SK-N-SH (cell line): Measurements from ENCODE around the gene GALNT1.

Experiments used
- CTCF ChIP-seq: fragments of 200-600 bp; sonication (generic); IDR thresholded peaks from 2 replicates; pipeline ENCODE4 v1.6.1; 2017; ENCODE audit warnings: antibody characterized with exemption, mild to moderate bottlenecking, moderate library complexity
- EP300 ChIP-seq, 2 experiments: IDR thresholded peaks; 2 replicates each; pipeline versions ENCODE4 v1.4.0 to v1.6.1; 2012; ENCODE audit warnings: borderline replicate concordance in 1 of 2, low read depth in 1 of 2, low read length in 1 of 2
- FOXM1 ChIP-seq: IDR thresholded peaks from 2 replicates; pipeline ENCODE4 v1.4.0; 2012; ENCODE audit warnings: low read depth, mild to moderate bottlenecking
- MAX ChIP-seq: IDR thresholded peaks from 2 replicates; pipeline ENCODE4 v1.4.0; 2012; ENCODE audit warnings: low read depth
- MXI1 ChIP-seq: IDR thresholded peaks from 2 replicates; pipeline ENCODE4 v1.6.1; 2012; ENCODE audit warnings: mild to moderate bottlenecking, low read depth, low read length, improper control_type of control experiment
- POLR2AphosphoS5 ChIP-seq: IDR thresholded peaks from 2 replicates; pipeline ENCODE4 v1.6.1; 2012; ENCODE audit warnings: low read depth, low read length
- TF ChIP-seq, protein P1 (sequence below): fragments of 150-350 bp; IDR thresholded peaks from 2 replicates; pipeline ENCODE4 v1.6.1; 2017; ENCODE audit warnings: antibody characterized with exemption, low read length, low read depth, borderline replicate concordance

- TF ChIP-seq CTCF = no peak
- no peak for TF ChIP-seq MAX
- TF ChIP-seq, protein P1, sequence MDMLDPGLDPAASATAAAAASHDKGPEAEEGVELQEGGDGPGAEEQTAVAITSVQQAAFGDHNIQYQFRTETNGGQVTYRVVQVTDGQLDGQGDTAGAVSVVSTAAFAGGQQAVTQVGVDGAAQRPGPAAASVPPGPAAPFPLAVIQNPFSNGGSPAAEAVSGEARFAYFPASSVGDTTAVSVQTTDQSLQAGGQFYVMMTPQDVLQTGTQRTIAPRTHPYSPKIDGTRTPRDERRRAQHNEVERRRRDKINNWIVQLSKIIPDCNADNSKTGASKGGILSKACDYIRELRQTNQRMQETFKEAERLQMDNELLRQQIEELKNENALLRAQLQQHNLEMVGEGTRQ = no peak
- no peak for TF ChIP-seq EP300 (IDR thresholded peaks at IDR 0.05; ENCODE audit: borderline replicate concordance in 1 of 2, low read depth in 1 of 2, low read length in 1 of 2)
- no peak for TF ChIP-seq MXI1
- TF ChIP-seq POLR2AphosphoS5 = no peak
- no peak for TF ChIP-seq FOXM1
These were observed 91.4 kb downstream of the GALNT1 start for GRCh38 chr18:35672897-35673296.
